SK-N-SH (cell line): ENCODE results near the gene PANX2.
"Not testable (repeated sequence)": the region's sequence is repeated elsewhere in the genome, so short reads cannot be mapped to it uniquely, and the experiment has no call there.

Experiments
- EP300 ChIP-seq, 2 experiments: IDR thresholded peaks; 2 replicates each; pipeline versions ENCODE4 v1.4.0 to v1.6.1; 2012; ENCODE audit warnings: borderline replicate concordance in 1 of 2, low read depth in 1 of 2, low read length in 1 of 2
- POLR2AphosphoS5 ChIP-seq: IDR thresholded peaks from 2 replicates; pipeline ENCODE4 v1.6.1; 2012; ENCODE audit warnings: low read depth, low read length
- SIN3A ChIP-seq: IDR thresholded peaks from 2 replicates; pipeline ENCODE4 v1.6.1; 2012; ENCODE audit warnings: low read depth, mild to moderate bottlenecking, low read length, moderate library complexity, borderline replicate concordance
- TAF1 ChIP-seq: IDR thresholded peaks from 2 replicates; pipeline ENCODE4 v1.6.1; 2012; ENCODE audit warnings: low read depth, mild to moderate bottlenecking, low read length, moderate library complexity, borderline replicate concordance
- TF ChIP-seq, protein P1 (sequence below): fragments of 200-600 bp; sonication (generic); IDR thresholded peaks from 2 replicates; pipeline ENCODE4 v1.6.1; 2017; ENCODE audit warnings: antibody characterized with exemption, mild to moderate bottlenecking, moderate library complexity

DNA sequence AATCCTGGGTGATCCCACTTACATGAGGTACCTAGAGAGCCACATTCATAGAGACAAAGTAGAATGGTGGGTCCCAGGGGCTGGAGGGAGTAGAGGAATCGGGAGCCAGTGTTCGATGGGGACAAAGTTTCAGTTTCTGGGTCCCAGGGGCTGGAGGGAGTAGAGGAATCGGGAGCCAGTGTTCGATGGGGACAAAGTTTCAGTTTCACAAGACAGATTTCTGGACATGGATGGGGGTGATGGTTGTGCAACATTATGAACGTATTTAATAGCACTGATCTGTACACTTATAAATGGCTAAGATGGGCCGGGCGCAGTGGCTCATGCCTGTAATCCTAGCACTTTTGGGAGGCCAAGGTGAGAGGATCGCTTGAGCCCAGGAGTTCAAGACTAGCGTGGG, 34.5 kb downstream of the PANX2 start:
- TF ChIP-seq, protein P1, sequence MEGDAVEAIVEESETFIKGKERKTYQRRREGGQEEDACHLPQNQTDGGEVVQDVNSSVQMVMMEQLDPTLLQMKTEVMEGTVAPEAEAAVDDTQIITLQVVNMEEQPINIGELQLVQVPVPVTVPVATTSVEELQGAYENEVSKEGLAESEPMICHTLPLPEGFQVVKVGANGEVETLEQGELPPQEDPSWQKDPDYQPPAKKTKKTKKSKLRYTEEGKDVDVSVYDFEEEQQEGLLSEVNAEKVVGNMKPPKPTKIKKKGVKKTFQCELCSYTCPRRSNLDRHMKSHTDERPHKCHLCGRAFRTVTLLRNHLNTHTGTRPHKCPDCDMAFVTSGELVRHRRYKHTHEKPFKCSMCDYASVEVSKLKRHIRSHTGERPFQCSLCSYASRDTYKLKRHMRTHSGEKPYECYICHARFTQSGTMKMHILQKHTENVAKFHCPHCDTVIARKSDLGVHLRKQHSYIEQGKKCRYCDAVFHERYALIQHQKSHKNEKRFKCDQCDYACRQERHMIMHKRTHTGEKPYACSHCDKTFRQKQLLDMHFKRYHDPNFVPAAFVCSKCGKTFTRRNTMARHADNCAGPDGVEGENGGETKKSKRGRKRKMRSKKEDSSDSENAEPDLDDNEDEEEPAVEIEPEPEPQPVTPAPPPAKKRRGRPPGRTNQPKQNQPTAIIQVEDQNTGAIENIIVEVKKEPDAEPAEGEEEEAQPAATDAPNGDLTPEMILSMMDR = not testable (repeated sequence)
- not testable (repeated sequence) for TF ChIP-seq TAF1; SIN3A; POLR2AphosphoS5; EP300 (IDR thresholded peaks at IDR 0.05; ENCODE audit: borderline replicate concordance in 1 of 2, low read depth in 1 of 2, low read length in 1 of 2)
